GM10266 (cell line): ENCODE results near the gene LRRC74B.
"Not testable (repeated sequence)": the region's sequence is repeated elsewhere in the genome, so short reads cannot be mapped to it uniquely, and the experiment has no call there.

ENCODE experiments used
- DNase-seq: peaks from one replicate; pipeline ENCODE4 v3.0.0; 2012; ENCODE audit errors: extremely low spot score
- TF ChIP-seq, protein P1 (sequence below): IDR thresholded peaks from 2 replicates; pipeline ENCODE4 v1.5.1; 2012; ENCODE audit warnings: mild to moderate bottlenecking, low read depth; ENCODE audit not compliant: control insufficient read depth, insufficient read depth; ENCODE audit errors: missing control alignments

The LRRC74B gene

DNA sequence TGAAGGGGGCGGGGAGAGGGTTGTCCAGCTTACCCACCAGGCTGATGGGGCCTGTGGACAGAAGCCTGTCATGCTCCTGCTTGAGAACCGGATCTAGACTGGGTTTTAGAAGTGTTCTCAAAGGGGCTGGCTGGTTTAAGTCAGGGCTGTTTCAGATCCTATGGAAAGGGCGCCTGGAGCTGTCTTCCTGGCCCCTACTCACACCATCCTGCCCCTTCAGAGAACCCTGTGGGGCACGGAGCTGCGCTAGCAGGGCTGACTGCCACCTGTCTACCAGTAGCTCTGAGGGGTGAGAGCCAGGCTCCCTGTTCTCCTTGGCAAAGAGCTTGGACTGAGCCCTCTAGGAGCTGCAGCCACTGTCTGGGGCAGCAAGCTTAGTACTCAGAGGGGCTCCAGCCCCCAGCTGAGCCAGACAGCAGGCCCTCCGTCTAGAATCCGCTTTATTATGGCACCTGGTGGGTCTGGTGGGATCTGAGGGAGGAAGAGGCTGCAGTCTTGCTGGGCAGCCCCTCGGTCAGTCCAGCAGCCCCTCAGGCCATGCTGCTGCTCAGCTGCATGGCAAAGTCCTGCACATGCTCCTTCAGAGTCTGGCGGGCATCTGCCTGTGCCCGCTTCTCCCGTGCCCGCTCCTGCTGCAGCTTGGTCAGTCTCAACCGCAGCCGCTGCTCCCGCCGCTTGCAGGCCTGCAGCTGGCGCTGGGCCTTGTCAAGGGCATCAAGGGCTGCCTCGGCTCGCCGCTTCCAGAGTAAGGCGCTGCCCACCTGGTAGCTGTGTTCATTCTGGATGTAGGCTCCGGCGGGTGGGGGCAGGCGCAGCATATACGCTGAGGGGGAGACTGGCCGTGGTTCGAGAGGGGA, 46.2 kb upstream of the LRRC74B start:
- TF ChIP-seq, protein P1, sequence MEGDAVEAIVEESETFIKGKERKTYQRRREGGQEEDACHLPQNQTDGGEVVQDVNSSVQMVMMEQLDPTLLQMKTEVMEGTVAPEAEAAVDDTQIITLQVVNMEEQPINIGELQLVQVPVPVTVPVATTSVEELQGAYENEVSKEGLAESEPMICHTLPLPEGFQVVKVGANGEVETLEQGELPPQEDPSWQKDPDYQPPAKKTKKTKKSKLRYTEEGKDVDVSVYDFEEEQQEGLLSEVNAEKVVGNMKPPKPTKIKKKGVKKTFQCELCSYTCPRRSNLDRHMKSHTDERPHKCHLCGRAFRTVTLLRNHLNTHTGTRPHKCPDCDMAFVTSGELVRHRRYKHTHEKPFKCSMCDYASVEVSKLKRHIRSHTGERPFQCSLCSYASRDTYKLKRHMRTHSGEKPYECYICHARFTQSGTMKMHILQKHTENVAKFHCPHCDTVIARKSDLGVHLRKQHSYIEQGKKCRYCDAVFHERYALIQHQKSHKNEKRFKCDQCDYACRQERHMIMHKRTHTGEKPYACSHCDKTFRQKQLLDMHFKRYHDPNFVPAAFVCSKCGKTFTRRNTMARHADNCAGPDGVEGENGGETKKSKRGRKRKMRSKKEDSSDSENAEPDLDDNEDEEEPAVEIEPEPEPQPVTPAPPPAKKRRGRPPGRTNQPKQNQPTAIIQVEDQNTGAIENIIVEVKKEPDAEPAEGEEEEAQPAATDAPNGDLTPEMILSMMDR = no peak
- no peak for DNase-seq

GRCh38 chr22:21000207-21000986, 45.3 kb upstream of the LRRC74B start:
- TF ChIP-seq, protein P1 = no peak
- DNase-seq = no peak

DNA sequence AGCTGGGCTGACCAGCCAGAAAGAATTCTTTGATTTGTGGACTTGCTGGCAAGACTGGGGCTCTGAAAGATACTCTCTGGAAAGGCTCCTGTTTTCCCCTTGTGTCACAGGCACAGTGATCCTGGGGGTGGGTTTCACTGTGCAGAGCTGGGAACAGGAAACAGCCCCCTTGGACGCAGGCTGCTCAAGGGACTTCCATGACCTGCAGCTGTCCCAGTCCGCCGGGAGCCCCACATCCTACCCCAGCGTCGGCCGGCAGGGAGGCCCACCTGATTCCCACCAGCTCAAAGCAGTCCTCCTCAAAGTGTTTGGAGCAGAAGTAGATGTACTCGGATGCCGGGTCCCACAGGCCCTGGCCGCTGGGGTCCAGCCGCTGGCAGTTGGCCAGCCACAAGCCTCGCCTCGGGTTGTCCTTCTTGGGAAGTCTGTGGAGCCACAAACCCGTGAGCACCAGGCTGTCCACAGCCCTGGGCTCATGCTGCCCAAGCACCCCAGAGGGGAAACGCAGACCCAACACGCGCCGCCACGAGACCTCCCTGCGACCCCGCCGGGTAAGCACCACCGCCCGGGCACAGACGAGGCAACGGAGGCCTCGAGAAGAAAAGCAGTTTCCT, 44.7 kb upstream of the LRRC74B start:
- DNase-seq = no peak
- TF ChIP-seq, protein P1 = no peak

DNA sequence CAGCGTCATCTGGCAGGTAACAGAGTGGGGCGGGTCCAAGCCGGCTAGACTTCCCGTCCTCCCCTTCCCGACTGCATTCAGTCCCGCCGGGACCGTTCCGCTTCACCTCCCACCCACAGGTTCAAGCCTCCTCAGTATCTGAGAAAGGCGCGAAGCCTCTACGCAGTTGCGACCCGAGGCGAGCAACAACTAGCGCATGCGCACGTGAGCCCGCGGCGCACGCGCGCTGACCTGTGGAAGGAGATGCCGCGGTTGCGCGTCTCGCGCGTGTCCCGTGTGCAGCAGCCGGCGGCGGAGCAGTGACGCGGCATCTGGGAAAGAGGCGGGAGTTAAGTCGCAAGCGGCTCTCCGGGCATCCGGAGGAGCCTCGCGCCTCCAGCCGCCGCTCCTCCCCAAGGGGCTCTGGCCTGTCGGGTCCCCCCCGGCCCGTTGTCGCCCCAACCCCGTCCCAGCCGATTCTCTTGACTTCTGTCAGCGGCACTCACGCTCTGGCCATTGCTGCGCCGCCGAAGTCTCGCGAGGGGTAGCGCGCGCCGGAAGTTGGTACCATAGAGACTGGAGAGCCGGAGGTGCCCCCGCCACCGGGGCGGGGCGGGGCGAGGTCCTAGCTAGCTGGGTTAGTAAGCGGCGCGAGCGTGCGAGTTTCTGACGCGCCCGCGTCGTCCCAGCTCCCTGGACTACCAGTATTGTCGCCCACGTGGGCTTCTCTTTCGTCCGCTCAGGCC, 44.0 kb upstream of the LRRC74B start, which contains the start of gene THAP7:
TSS of gene THAP7 (minus strand) at position 518 of the 725 bp plus-strand sequence. CDS start at position 311, 207 bp downstream.
- TF ChIP-seq, protein P1 = no peak
- peak; percentile 94 for DNase-seq

DNA sequence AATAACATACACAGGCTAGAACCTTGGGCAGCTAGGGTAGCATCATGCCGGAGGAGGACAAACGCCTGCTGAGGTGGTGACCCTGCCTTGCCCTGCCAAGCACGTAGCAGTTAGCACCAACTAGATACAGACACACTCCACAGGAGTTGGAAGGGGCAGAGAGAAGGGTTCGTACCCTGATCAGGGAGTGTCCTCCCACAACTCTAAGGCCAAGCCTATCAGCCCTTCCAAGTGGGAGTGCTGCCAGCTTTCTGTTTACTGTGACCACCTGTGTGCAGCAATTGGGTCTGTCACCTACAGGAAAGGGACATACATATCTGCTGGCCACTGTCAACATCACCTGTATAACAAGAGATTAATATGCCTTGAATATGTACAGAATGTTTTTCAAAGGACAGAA, 42.0 kb upstream of the LRRC74B start:
- TF ChIP-seq, protein P1 = no peak
- DNase-seq = no peak

- DNase-seq = not testable (repeated sequence)
These were observed 36.5 kb upstream of the LRRC74B start for GRCh38 chr22:21009208-21009607.
